ENCODE measurements around the gene BCL7B.
"Not testable (repeated sequence)": the region's sequence is repeated elsewhere in the genome, so short reads cannot be mapped to it uniquely, and the experiment has no call there.

The BCL7B gene

DNA sequence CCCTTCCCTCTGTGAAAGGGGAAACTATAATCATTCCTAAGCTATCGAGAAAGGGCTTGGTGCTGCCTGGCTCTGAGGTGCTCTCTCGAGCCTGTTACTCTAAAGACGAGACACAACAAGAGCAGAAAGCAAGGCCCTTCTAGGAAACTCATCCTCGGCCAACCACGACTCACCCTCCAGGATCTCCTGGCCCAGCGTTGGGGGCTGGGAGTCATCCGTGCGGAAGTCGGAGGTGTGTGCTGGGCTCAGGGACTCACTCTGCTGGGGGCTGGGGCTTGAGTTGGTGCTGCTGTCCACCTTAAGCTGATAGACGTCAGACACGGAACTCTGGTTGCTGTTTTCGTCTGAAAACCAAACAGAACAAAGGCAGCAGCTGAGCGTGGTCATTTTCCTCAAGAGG is 17.8 kb downstream of the BCL7B start:
- DNase-seq (ENCODE audit: low read depth, low spot score) = no peak
- H3K4me3 ChIP-seq (ENCODE audit: low read length) = no peak overlapping the region

DNA sequence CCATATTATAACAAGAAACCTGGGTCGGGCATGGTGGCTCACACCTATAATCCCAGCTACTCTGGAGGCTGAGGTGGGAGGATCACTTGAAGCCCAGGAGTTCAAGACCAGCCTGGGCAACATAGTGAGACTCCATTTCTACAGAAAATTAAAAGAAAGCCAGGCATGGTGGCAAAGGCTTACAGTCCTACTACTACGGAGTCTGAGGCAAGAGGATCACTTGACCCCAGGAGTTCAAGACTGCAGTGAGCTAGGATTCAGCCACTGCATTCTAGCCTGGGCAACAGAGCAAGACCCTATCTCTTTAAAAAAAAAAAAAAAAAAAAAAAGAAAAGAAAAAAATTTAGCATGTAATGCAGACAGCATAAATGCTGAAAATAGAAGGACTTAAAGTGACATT is 19.0 kb downstream of the BCL7B start:
- not testable (repeated sequence) for DNase-seq (ENCODE audit: low read depth, low spot score); H3K4me3 ChIP-seq (ENCODE audit: low read length)

DNA sequence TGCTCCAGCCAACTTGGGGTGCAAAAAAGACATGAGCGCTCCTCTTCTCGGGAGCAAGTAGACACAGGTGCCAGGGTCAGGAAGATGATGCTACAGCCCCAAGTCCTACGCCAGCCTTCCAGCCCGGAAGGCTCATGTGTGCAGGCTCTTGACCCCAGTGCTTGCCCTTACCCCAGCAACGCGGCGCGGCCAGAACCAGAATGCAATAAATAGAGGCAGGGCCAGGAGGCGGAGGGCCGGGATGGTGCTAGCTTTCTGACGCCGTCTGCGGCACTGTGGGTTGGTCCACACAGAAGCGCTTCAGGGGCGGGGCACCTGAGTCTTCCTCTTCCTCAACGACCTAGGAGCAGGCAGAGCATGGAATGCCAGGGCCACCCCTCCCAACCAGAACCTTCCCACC is 20.4 kb downstream of the BCL7B start:
- DNase-seq (ENCODE audit: low read depth, low spot score) = no peak
- H3K4me3 ChIP-seq (ENCODE audit: low read length) = no peak overlapping the region

GRCh38 chr7:73536479-73536878 is 21.0 kb downstream of the BCL7B start:
- H3K4me3 ChIP-seq (ENCODE audit: low read length) = no peak overlapping the region
- no peak for DNase-seq (ENCODE audit: low read depth, low spot score)

DNA sequence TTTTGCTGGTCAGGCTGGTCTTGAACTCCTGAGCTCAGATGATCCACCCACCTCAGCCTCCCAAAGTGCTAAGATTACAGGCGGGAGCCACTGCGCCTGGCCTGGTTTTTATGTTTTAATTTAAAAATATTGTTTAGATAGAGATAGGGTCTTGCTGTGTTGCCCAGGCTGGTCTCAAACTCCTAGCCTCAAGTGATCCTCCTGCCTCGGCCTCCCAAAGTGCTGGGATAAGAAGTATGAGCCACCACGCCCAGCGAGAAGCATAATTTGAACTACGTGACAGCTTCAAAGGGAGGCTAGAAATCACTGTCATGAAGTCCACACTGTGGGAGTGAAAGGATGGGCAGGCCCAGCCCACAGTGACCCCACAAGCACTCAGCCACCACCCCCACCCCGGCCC is 21.6 kb downstream of the BCL7B start:
- not testable (repeated sequence) for H3K4me3 ChIP-seq (ENCODE audit: low read length); DNase-seq (ENCODE audit: low read depth, low spot score)

- no peak for DNase-seq (ENCODE audit: low read depth, low spot score)
Observed at GRCh38 chr7:73533742-73534141, 23.7 kb downstream of the BCL7B start.

GRCh38 chr7:73532224-73532623 is 25.3 kb downstream of the BCL7B start:
- no peak overlapping the region for H3K4me3 ChIP-seq (ENCODE audit: low read length)
- no peak for DNase-seq (ENCODE audit: low read depth, low spot score)

More at GRCh38 chr7:73533742-73534141, 23.7 kb downstream of the BCL7B start:
- no peak overlapping the region for H3K4me3 ChIP-seq (ENCODE audit: low read length)

DNA sequence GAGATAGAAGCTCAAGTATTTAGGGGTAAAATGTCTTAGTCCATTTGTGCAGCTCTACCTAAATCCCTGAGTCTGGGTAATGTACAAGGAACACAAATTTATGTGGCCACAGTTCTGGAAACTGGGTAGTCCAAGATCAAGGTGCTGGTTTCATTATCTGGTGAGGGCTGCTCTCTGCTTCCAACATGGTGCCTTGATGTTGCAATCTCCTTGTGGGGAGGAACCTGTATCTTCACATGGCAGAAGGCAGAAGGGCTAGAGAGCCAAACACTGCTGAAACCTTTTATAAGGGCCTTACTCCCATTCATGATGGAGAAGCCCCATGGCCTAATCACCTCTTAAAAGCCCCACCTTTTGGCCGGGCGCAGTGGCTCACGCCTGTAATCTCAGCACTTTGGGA is 26.7 kb downstream of the BCL7B start:
- no peak overlapping the region for H3K4me3 ChIP-seq (ENCODE audit: low read length)
- DNase-seq (ENCODE audit: low read depth, low spot score) = no peak

- peak overlapping the region; percentile 16 for H3K4me3 ChIP-seq (ENCODE audit: low read length)
- DNase-seq (ENCODE audit: low read depth, low spot score) = peak; percentile 73
Observed at GRCh38 chr7:73526896-73527821, 30.3 kb downstream of the BCL7B start.

DNA sequence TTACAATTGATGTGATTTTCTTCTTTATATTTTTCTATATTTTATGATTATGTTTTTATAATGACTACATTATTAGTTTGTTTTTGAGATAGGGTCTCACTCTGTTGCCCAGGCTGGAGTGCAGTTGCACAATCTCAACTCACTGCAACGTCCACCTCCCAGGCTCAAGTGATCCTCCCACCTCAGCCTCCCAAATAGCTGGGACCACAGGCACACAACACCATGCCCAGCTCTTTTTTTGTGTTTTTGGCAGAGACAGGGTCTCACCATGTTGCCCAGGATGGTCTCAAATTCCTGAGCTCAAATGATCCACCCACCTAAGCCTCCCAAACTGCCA is 31.4 kb downstream of the BCL7B start:
- H3K4me3 ChIP-seq (ENCODE audit: low read length) = peak overlapping the region; percentile 54

DNA sequence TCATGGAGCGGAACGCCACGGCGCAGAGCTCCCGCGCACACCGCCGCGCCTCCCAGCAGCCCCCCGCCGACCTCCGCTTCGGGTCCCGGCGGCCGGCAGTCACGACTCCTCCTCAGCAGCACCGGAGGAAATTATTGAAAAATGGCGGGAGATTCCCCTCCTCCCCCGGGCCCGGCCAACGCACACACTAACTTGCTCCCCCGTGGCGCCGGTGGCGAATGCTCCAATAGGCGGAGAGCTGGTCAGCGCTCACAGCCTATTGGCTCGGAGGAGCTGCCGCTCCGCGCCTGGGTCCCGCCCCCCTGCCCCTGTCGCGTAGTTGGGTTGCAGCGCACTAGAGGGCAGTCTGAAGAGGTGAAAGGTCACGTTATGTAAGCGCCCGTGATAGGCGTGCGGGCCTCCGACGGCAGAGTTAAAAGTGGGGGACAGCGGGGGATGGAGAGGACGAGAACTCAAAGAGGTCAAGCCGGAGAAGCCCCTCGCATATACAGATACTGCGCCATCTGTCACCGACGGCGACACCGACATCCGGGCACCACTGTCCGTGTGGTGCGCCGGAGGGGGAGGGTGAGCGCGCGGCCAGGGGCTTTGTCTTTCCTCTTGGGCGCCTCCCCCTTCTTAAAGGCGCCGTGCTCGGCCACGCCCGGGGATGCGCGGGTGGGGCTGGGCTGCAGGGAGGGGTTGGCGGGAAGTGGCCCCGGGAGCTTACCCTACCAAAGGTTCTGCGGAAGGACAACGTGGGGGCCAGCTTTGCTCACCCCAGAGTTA is 35.2 kb downstream of the BCL7B start, which contains the start of gene BAZ1B:
BAZ1B (minus strand) TSS at position 189 of the 768 bp plus-strand sequence. CDS start 360 bp downstream, outside the sequence.
- H3K4me3 ChIP-seq (ENCODE audit: low read length) = peak within 1 kb of the TSS; percentile 63
- DNase-seq (ENCODE audit: low read depth, low spot score) = peak; percentile 97

More for the DNA sequence above, 31.4 kb downstream of the BCL7B start:
- DNase-seq (ENCODE audit: low read depth, low spot score) = not testable (repeated sequence)

DNA sequence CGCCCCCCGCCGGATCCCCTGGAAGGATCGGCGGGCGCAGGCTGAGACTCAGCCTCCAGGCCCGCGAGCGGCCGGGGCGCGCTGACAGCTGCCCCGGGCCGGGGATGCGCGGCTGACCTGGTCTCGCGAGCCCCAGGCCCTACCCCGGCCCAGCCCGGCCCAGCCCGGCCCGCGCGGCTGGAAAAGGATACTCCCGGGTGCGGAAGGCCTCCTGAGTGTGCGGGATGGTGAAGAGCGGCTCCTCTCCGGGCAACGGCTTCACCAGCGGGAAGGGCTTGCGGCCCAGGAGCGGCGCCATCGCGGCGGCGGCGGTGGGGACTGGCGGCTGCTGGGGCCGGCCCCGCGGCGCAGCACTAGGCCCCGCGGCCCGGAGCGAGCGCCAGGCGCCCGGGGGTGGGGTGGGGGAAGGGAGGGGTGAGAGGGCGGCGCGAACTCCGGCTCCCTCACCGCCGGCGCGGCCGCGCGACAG is 35.8 kb downstream of the BCL7B start:
- DNase-seq (ENCODE audit: low read depth, low spot score) = no peak
- H3K4me3 ChIP-seq (ENCODE audit: low read length) = peak overlapping the region; percentile 63

GRCh38 chr7:73520673-73521635 is 36.5 kb downstream of the BCL7B start:
- no peak for DNase-seq (ENCODE audit: low read depth, low spot score)
- H3K4me3 ChIP-seq (ENCODE audit: low read length) = peak overlapping the region; percentile 63

DNA sequence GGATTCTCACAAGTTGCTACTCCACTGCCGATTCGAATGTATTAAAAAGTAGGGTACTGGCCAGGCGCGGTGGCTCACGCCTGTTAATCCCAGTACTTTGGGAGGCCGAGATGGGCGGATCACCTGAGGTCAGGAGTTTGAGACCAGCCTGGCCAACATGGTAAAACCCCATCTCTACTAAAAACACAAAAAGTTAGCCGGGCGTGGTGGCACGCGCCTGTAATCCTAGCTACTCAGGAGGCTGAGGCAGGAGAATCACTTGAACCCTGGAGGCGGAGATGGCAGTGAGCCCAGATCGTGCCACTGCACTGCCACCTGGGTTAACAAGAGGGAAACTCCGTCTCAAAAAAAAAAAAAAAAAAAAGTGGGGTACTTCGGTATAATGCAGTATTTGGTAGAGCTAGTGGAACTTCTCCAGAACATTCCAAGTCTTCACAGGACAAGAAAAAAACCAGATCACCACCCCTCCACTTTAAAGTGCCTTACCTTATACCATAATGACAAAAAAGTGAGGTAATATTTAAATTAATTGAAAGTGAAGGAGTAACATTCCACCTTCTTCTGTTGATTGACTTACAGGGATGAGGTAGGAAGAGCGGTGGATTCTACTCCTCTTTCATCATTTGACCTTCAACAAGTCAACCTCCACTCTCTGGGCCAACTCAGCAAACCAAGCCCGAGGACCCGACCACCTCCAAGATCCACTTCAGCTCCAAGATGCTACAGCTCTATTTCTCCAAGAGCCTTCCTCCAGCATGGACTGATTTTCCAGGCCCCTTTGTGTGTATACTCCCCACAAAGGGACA is 37.4 kb downstream of the BCL7B start:
- no peak for DNase-seq (ENCODE audit: low read depth, low spot score)
- peak overlapping the region; percentile 63 for H3K4me3 ChIP-seq (ENCODE audit: low read length)

- no peak overlapping the region for H3K4me3 ChIP-seq (ENCODE audit: low read length)
- DNase-seq (ENCODE audit: low read depth, low spot score) = no peak
Observed at GRCh38 chr7:73518470-73518869, 39.0 kb downstream of the BCL7B start.

DNA sequence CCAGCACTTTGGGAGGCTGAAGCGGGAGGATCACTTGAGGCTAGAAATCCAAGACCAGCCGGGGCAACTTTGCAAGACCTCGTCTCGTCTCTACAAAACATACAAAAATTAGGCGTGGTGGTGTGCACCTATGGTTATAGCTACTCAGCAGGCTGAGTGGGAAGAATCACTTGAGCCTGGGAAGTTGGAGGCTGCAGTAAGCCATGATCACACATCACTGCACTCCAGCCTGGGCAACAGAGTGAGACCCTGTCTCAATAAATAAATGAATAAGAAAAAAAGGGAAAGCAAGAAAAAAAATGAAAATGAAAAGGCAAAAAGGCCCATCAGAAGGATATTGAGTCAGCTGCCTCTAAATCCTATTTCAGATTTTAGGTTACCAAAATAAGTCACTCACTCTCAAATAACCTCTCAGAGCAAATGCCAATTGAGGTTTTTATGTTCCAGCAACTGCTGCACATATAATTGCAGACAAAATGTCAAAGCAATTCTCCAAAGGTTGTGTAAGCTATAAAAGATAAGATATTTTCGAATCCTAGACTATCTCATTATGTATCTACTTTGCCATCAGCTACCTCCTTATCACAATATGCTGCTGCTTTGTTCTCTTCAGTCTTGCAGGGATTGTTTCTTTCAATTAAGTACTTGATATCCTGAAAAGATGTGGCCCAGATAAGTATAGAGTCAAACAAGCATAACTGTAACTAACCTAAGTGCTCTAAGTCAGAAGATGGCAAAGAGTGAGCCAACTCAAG is 40.1 kb downstream of the BCL7B start:
- DNase-seq (ENCODE audit: low read depth, low spot score) = no peak
- H3K4me3 ChIP-seq (ENCODE audit: low read length) = no peak overlapping the region

DNA sequence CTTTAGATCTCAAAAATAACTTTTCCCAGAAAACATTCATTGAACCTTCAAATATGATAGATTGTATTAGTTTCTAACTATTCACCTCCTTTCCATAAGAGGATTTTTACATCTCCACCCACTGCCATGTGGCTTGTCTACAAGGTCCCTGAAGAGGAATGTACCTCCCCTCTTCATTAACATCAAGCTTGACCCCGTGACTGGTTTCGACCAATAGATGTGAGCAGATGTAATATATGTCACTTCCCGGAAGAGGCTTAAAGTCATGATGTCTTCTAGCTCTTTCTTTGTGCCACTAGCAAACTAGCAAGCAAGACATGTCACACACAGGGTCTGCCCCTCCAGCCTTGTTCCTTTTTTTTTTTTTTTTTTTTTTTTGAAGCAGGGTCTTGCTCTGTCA is 42.3 kb downstream of the BCL7B start:
- no peak for DNase-seq (ENCODE audit: low read depth, low spot score)
- H3K4me3 ChIP-seq (ENCODE audit: low read length) = no peak overlapping the region

Measured in Jurkat, Clone E6-1 (cell line).